Vagina (tissue), 2 donors: Measurements from ENCODE around the gene LRRC3B. TPM values are rescaled to one million over a fixed set of nuclear protein-coding genes. Genes with fewer than 3 reads are reported as not detected.

ENCODE experiments used
- DNase-seq, 2 donors: peaks; one replicate each; pipeline ENCODE4 v3.0.0-alpha.2; 2017; ENCODE audit errors: extremely low spot score in 2 of 2
- H3K27ac ChIP-seq: fragments of 200-600 bp; sonication (generic); one replicate; pipeline ENCODE4 v1.5.1; 2019
- H3K27me3 ChIP-seq: fragments of 200-600 bp; sonication (generic); one replicate; pipeline ENCODE4 v1.5.1; 2019
- H3K36me3 ChIP-seq, 2 donors: fragments of 200-600 bp; sonication (generic); one replicate each; pipeline ENCODE4 v1.5.1; 2017 to 2019
- H3K4me1 ChIP-seq: fragments of 200-600 bp; sonication (generic); one replicate; pipeline ENCODE4 v1.5.1; 2019
- H3K4me3 ChIP-seq, 2 donors: fragments of 200-600 bp; sonication (generic); 1 replicate in 1 of 2; 2 replicates in 1 of 2; pipeline ENCODE4 v1.5.1; 2016 to 2019
- H3K9me3 ChIP-seq: fragments of 200-600 bp; sonication (generic); one replicate; pipeline ENCODE4 v1.5.1; 2019
- POLR2A ChIP-seq, 2 donors: fragments of 450-650 bp; IDR thresholded peaks; one replicate each; pipeline ENCODE4 v1.6.1; 2017; ENCODE audit warnings: antibody characterized with exemption in 2 of 2, mild to moderate bottlenecking in 2 of 2, moderate library complexity in 2 of 2
- POLR2AphosphoS5 ChIP-seq, 2 donors: sonication (generic); formaldehyde crosslinking; IDR thresholded peaks; one replicate each; pipeline ENCODE4 v1.9.0; 2017; ENCODE audit warnings: antibody characterized with exemption in 2 of 2, mild to moderate bottlenecking in 2 of 2, low read depth in 1 of 2; ENCODE audit not compliant: insufficient read depth in 1 of 2
- intact Hi-C: fragments of 100-400 bp; cut with DNase I; formaldehyde crosslinking; loops from one replicate; pipeline ENCODE4 v1.15.1; 2023
- total RNA-seq: library from RNA; depleted of rRNA; stranded (reverse); fragments of >200 nt; gene quantifications from one replicate; pipeline ENCODE4 v1.2.3, GENCODE V29; 2016
- TF ChIP-seq, protein P1 (sequence below), 3 experiments: fragments of 450-650 bp in 2 of 3; fragments of 200-600 bp in 1 of 3; sonication (generic) in 1 of 3; IDR thresholded peaks; one replicate each; pipeline ENCODE4 v1.5.1; 2017 to 2019; ENCODE audit warnings: antibody characterized with exemption in 3 of 3, mild to moderate bottlenecking in 2 of 3, moderate library complexity in 2 of 3

Gene LRRC3B
- total RNA-seq, 1 donor from 2014 or later = 0.74 TPM

DNA sequence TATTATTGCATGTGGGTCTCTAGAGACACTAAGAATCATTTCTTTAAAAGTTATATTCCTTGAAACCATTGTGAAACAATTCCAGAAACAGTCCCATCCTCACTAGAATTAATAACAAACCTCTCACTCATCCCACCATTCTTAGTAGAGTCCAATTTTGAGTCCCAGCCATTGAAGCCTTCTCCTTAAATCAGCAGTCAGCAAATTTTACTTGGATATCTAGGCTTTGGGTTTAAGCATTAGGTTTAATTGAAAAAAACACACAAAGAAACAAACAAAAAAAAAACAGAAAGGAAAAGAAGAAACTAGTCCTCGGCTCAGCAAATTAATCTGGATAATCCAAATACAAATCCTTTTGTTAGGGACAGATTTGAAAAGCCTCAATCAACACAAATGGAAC, 109.3 kb downstream of the LRRC3B start:
- Histone ChIP-seq H3K36me3 (no peaks in the 10 kb centered on the region), H3K27me3 (no peaks in the 10 kb centered on the region), H3K9me3 (no peaks in the 10 kb centered on the region), H3K4me3 (no peak overlapping the region), H3K27ac (no peak overlapping the region), H3K4me1 (no peaks in the 10 kb centered on the region)
- DNase-seq = no peak
- intact Hi-C loops = no loop called here
- TF ChIP-seq POLR2A (IDR thresholded peaks at IDR 0.05) = no peak
- TF ChIP-seq, protein P1, sequence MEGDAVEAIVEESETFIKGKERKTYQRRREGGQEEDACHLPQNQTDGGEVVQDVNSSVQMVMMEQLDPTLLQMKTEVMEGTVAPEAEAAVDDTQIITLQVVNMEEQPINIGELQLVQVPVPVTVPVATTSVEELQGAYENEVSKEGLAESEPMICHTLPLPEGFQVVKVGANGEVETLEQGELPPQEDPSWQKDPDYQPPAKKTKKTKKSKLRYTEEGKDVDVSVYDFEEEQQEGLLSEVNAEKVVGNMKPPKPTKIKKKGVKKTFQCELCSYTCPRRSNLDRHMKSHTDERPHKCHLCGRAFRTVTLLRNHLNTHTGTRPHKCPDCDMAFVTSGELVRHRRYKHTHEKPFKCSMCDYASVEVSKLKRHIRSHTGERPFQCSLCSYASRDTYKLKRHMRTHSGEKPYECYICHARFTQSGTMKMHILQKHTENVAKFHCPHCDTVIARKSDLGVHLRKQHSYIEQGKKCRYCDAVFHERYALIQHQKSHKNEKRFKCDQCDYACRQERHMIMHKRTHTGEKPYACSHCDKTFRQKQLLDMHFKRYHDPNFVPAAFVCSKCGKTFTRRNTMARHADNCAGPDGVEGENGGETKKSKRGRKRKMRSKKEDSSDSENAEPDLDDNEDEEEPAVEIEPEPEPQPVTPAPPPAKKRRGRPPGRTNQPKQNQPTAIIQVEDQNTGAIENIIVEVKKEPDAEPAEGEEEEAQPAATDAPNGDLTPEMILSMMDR (IDR thresholded peaks at IDR 0.05) = no peak
- TF ChIP-seq POLR2AphosphoS5 (IDR thresholded peaks at IDR 0.05; ENCODE audit: insufficient read depth in 1 of 2, low read depth in 1 of 2) = no peak

DNA sequence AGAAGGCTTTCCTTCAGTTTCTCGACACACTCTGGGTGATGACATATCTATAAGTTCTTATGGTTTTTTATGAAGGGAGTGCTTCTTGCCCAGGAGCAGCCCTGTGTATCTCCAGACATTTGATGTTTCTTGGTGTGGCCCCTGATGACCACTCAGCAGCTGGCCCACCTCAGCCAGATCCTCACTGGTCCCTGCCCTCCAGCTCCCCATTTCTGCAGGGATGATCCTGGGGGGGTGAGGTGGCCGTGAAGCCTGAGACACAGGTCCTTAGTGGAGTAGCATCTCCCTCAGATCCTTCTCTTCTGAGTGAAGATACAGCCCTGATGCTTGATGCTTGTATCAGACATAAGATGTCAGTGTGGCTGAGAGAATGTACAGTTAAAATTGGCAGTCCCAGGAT, 127.7 kb downstream of the LRRC3B start:
- TF ChIP-seq, protein P1 (IDR thresholded peaks at IDR 0.05) = no peak
- no peak for TF ChIP-seq POLR2A (IDR thresholded peaks at IDR 0.05)
- no peak for TF ChIP-seq POLR2AphosphoS5 (IDR thresholded peaks at IDR 0.05; ENCODE audit: insufficient read depth in 1 of 2, low read depth in 1 of 2)
- H3K9me3 ChIP-seq = no peaks in the 10 kb centered on the region
- intact Hi-C loops = no loop called here
- no peak for DNase-seq
- no peaks in the 10 kb centered on the region for H3K36me3 ChIP-seq
- no peaks in the 10 kb centered on the region for H3K27me3 ChIP-seq
- no peaks in the 10 kb centered on the region for H3K4me1 ChIP-seq
- no peak overlapping the region for H3K4me3 ChIP-seq
- no peak overlapping the region for H3K27ac ChIP-seq

DNA sequence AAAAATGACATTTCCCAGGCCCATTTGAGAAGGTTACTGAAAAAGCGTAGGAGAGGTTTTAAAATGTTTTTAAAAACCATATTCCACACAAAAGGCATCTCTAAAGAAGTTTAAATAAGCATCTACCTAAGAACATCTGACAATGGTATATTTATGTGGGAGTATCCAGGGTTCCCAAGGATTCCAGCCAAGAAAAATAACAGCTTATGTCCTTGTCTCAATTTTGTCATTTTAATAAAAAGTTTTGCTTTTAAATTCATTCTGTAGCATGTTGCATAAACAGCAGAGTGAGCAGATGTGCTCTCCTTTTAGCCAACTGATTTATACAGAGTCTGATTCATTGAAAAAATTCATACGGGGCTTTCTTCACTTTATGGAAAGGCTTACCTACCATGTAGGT, 129.9 kb downstream of the LRRC3B start:
- no peak for DNase-seq
- TF ChIP-seq POLR2A (IDR thresholded peaks at IDR 0.05) (no peak), POLR2AphosphoS5 (IDR thresholded peaks at IDR 0.05; ENCODE audit: insufficient read depth in 1 of 2, low read depth in 1 of 2) (no peak)
- TF ChIP-seq, protein P1 (IDR thresholded peaks at IDR 0.05) = no peak
- Histone ChIP-seq H3K27me3 (no peaks in the 10 kb centered on the region), H3K9me3 (no peaks in the 10 kb centered on the region), H3K36me3 (no peaks in the 10 kb centered on the region), H3K4me1 (no peaks in the 10 kb centered on the region), H3K4me3 (no peak overlapping the region), H3K27ac (no peak overlapping the region)
- intact Hi-C loops = no loop called here

GRCh38 chr3:26753095-26753494, 130.5 kb downstream of the LRRC3B start:
- H3K4me3 ChIP-seq = no peak overlapping the region
- H3K9me3 ChIP-seq = no peaks in the 10 kb centered on the region
- no peaks in the 10 kb centered on the region for H3K36me3 ChIP-seq
- no peak overlapping the region for H3K27ac ChIP-seq
- TF ChIP-seq POLR2AphosphoS5 (IDR thresholded peaks at IDR 0.05; ENCODE audit: insufficient read depth in 1 of 2, low read depth in 1 of 2) = no peak
- no peak for TF ChIP-seq POLR2A (IDR thresholded peaks at IDR 0.05)
- TF ChIP-seq, protein P1 (IDR thresholded peaks at IDR 0.05) = no peak
- no peak for DNase-seq
- H3K27me3 ChIP-seq = no peaks in the 10 kb centered on the region
- H3K4me1 ChIP-seq = no peaks in the 10 kb centered on the region
- intact Hi-C loops = no loop called here

DNA sequence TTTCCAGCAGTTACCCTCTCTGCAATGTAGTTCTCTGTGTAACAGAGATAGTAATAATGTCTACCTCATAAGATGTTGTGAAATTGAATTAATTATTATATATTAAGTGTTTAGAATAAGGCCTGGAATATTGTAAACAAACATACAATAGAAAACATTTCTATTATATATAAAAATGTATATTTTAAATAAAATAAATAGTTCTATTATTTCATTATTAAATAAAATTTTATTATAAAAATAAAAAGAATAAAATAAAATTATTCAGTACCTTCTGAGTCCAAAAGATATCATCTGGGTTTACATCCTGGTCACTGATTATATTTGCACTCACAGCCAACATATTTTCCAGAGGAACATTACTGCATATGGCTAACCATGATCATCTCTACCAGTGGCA, 135.4 kb downstream of the LRRC3B start:
- no peaks in the 10 kb centered on the region for H3K27me3 ChIP-seq
- H3K27ac ChIP-seq = no peak overlapping the region
- TF ChIP-seq POLR2A (IDR thresholded peaks at IDR 0.05) (no peak), POLR2AphosphoS5 (IDR thresholded peaks at IDR 0.05; ENCODE audit: insufficient read depth in 1 of 2, low read depth in 1 of 2) (no peak)
- TF ChIP-seq, protein P1 (IDR thresholded peaks at IDR 0.05) = no peak
- H3K9me3 ChIP-seq = no peaks in the 10 kb centered on the region
- no peaks in the 10 kb centered on the region for H3K36me3 ChIP-seq
- H3K4me1 ChIP-seq = no peaks in the 10 kb centered on the region
- intact Hi-C loops = no loop called here
- no peak overlapping the region for H3K4me3 ChIP-seq
- DNase-seq = no peak
